Measurements from ENCODE around the gene EN2.

EN2 gene

DNA sequence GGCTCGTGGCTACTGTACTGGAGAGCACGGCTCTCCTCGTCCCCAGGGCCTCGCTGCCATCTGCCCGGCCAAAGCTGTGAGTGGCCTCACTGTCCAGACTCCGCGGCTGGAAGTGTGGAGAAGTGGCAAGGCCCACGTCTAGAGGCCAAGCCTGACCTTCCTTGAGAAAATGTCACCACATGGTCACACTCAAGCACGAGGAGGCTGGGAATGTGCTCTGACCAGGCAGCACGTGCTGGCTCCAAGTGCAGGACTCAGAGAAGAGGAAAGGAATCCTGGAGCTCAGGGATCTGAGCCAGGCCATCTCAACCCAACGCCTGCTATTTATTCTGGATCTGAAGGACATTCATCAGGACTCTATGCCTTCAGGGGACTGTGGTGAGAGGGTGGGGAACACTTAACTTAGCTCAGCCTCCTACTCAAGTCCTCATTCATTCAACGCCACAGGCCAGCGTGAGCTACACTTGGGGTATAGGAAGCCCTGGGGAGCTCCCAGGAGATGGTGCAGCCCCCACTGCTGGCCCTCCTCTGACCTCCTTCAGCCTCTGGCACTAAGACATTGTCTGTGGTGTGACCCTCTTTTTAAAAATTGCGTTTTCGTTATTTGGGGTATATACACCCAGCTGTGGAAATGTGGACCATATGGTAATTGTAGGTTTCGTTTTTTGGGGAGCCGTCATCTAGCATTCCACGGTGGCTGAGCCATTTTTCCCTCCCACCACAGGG lies 29.0 kb downstream of the EN2 start:
- no peak for DNase-seq (ENCODE audit: low read depth)

DNA sequence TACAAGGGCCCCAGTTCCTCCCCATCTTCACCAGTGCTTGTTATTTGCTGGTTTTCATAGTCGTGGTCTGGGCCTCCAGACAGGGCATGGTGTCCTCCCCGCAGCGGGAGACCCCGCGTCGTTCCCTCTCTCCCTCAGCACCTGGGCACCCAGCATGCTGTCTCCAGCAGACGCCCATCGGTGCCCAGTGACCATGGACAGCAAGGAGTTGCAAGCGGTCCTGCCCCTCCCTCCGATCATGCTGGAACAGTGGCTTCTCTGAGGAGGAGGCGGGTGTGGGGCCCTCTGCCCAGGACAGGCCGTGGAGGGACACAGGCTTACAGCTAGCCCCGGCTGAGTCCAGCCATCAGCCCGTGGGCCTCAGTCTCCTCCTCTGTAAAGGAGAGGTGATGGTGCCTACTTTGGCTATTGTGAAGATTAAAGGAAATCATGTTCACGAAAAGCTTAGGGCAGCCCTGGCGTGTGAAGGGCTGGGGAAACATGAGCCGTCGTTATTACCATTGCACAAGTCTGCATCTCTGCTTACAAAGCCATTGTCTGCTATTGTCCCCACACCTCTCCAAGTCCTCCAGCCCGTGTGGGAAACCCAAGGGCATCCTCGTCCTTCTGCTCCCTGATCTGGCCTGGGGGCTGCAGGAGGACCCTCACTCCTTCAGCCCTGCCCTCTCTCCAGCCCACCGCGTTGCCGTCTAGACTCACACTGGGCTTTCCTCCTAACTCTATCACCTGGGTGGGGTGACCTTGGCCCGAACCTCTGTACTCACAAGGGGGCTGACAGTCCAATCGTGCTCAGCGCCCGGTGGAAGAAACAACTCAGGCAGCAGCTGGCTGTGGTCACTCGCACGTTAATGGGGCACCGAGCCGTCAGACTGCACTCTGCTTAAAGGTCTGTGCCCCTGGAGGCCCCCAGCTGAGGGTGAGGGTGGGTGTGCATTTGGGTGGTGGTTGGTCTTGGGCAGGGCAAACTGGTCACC lies 29.9 kb downstream of the EN2 start:
- no peak for DNase-seq (ENCODE audit: low read depth)

DNA sequence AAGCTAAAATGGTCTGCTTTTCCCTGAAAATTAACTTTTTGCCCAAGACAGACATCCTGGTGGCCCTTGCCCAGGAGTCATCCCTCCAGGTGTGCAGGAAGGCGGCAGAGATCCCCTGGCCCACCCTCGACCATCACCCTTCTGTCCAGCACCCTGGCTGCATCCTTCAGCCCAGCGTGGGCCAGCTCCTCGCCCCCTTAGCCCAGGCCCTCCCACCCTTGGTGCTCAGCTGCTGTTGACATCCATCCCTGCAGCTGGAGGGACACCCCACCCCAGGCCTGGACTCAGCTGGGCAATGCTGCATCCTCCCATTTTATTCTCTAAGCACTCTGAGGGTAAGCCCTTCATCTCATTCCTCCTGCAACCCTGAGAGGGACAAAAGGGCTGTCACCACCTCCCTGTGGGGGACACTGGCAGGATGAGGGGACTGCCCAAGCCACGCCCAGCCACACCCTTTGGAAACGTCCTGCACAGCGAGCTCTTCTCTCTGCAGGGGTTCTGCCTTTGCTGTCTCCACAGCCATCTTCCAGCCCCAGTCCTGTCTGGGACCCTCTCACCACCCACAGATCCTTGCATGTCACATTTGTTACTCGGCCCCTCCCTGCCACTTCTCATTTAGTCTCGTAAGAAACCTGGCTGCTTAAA lies 30.7 kb downstream of the EN2 start:
- DNase-seq (ENCODE audit: low read depth), result no peak

DNA sequence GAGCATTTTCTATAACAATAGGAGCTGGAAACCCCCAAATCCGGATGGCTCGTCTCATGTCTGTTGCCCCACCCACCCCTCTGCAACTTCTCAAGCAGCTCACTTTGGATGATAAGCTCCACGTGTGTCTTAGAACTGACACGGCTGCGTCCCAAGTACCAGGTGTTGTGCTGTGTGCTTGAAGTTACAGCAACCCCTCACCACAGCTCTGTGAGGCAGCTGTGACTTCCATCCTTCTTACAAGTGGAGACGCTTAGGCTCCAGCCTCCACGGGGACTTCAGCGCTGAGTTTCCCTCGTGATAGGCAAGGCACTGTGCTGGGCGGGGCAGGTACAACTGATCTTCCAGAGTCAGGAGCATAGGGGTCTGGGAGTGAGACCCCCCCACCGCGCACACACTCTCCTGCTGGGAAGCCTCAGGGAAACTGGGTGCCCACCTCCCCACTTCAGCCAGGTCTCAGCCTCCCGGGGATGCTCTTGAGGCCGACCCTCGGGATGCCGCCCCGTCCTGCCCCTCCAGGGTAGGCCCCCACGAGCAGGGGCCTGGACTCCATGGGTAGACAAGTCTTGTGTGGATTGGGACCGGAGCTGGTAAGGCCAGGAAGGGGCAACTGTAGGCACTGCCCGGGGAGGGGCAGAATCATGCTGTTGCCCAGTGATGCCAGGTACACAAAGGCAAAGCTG lies 31.4 kb downstream of the EN2 start:
- DNase-seq (ENCODE audit: low read depth), result no peak

DNA sequence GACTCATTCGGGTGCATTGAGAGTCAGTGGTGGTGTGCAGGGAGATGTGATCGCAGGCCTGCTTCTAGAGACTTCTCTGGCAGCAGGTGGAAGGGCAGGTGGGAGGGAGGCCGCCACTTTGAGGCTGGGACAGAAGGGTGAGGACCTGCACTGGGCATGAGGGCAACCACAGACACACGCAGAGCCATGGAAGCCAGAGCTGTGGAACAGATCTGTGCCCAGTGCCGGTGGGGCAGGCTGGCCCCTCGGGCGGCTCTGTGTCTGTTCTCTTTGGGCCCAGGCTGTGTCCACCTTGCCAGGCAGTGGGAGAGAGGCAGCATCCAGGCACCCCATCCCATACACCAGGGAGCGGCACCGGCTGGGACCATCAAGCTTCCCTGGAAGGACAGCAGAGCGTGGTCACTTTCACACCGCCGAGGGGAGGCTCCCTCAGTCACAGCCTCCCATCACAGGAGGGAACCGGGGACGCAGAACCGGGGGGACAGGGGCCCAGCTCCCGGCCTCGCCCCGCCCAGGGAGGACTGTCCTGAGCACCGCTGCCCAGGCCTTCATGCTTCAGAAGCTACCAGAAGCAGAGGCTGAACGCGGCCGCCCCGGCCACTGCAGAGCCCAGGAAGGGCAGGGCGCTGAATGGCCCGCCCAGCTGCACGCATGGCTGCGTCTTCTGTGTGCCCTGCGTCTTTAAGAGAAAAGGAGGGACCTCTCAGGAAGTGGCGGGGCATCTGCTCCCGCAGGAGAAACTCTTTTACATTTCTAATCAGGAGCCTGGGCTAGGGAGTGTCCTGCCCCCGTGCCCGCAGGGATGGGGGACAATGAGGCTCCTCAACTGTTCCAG lies 32.1 kb downstream of the EN2 start:
- no peak for DNase-seq (ENCODE audit: low read depth)

GRCh38 chr7:155490697-155491628 lies 33.0 kb downstream of the EN2 start:
- no peak for DNase-seq (ENCODE audit: low read depth)

DNA sequence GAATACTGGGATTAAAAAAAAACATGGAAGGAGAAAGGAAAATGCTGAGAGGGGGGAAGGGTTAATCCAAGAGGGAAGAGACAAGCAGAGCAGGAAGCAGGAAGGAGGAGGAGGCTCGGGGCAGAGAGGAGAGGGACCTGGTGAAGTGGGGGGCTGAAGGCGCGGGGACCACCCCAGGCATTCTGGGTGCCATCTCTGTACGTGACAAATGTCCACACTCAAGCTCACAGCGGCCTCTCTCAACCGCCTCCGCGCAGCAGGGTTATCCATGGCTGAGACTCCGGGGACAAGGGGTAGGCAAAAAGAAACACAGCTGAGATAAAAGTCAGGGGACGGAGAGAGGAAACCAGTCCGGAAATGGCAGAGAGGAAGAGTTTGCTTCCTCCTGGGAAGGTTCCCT lies 33.9 kb downstream of the EN2 start:
- DNase-seq (ENCODE audit: low read depth), result no peak

DNA sequence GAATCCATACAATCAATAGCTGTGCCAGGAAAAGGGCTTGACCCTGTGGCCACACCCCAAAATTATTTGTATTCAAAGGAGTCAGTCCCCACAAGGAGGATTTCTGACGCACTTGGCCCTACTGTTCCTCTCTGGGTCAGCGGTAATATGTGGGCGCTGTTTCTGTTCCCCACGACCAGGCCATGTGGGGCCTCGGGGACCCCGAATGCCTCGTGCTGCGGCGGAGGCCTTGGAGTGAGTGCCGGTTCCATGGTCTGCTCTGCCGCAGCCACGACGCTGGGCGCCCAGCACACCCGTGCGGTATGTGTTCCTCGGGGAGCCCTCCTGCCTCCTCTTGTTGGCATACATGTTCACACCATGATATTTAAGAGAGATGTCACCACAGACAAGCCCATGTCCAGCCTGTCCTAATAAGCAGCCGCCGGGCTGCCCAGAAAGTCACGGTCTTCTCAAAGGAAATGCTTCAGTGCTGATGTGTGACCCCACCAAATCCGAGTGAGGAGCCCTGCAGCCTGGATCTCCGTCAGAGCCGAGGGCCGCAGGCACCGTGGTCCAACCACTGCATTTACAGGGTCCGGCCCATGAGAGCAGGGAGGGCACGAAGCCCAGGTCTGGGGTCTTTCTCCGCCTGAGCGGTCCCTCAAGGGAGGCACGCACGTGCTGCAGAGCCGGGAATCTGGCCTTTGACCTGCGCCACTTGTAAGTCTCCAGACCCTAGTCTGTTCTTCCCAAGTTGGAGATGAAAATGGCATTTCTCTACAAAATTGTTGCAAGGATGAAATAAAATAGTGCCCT lies 36.0 kb downstream of the EN2 start:
- DNase-seq (ENCODE audit: low read depth), result no peak

GRCh38 chr7:155494551-155494950 lies 36.6 kb downstream of the EN2 start:
- no peak for DNase-seq (ENCODE audit: low read depth)

GRCh38 chr7:155495440-155496248 lies 37.7 kb downstream of the EN2 start:
- no peak for DNase-seq (ENCODE audit: low read depth)

DNA sequence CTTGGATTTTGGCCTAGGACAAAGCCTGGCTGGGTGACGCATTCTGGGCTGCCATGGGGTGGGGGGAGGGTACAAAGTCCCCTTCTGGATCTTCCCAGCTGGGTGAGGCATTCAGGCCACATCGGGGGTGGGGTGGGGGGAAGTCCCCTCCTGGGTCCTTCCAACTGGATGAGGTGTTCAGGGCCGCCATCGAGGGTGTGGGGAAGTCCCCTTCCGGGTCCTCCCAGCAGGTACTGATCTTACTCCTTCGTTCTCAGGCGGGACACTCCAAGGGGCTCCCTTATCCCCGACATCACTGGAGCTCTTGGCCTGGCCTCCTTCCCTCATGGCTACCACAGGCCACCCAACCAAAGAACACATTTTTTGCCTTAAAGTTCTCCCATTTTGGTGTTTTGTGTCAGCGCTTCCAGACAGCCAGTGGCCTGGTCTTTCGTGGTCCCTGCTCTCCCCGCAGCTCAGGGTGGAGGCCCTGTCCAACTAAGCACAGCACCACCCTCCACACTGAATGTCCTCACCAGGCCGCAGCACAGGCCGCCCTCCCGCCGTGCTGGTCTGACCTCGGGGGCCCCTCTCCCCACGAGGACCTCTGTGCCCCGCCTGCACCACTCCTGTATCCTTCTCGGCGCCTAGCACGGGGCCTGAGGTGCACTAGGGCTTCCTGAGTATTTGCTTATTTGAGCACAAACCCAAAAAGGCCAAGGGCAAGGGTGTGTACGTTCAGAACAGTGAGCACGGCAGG lies 38.5 kb downstream of the EN2 start:
- no peak for DNase-seq (ENCODE audit: low read depth)

DNA sequence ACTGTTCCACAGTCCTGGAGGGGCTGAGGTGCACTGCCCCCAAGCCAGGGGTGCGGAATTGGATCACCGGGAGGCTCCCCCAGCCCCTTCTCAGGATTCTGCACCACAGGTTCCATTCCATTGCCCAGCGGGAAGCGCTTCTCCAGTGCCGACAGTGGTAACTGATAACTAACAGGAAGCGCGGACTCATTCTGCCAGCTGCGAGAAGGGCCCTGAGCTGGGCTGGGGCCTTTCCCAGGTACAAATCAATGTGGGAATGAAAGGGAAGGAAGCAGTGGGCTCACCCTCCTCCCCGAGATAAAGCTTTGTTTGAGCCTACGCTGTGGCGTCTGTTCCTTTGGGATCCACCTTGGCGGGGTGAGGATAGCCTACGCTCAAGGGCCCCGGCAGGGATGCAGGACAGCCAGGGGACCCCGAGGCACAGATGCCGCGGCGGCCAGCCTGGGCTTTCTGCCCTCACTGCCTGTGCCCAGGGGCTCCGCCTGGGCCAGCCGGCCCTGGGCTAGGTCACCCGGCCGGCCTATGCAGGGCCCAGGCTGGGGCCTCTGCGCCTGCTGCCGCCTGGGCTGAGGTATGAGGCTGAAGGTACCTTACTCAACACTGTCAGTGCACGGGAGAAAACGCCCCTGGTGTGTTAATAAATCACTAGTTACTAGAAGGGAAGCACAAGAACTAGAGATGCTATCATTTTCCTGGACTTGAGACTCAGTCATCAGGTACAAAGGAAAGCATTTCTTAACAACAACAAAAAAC lies 39.4 kb downstream of the EN2 start:
- no peak for DNase-seq (ENCODE audit: low read depth)

- DNase-seq (ENCODE audit: low read depth), result no peak
Observed at GRCh38 chr7:155505422-155505793, 47.5 kb downstream of the EN2 start.

DNA sequence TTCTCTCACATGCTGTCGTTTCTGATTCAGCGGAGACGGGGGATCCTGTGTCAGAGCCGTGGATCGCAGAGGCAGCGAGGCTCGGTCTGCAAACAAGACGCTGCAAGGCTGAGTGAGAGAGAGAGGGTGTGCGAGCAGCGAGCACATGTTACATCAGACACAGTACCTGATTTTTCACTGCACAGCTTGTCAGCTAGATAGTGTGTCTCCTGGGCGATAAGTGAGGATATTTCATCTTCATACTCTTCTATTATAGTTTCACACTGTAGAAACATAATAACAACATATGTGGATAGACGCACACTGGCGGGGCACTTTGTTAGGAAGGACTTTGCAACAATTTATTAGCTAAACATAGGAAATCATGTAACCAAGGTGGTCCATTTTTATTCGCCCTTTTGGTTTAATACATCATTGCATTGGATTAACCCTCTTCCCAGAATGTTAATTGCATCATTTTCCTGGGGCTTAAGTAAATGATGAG lies 49.0 kb downstream of the EN2 start:
- DNase-seq (ENCODE audit: low read depth), result no peak

DNA sequence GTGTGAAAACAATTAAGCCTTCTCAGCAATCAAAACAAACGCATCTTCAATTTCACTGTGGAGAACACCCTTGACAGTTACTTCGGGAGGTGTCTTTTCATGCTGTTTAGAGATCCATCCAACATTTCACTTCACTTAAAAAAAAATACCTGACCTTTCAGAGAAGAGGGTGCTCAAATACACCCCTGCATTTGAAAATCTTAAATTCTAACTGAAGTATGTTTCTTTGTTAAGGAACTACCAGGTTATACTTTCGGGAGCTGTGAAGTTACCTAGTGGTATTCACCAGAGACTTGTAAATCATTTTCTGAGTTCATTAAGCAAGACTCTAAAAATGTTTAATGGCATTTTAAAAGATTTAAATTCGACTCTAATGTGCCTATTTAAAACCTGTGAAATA lies 49.6 kb downstream of the EN2 start:
- no peak for DNase-seq (ENCODE audit: low read depth)

GRCh38 chr7:155508376-155509358 lies 50.7 kb downstream of the EN2 start:
- no peak for DNase-seq (ENCODE audit: low read depth)
